GM21786 (cell line): Measurements from ENCODE around the gene TIMP1.

ENCODE experiments used
- ATAC-seq: cut with Tn5 transposase; IDR thresholded peaks from one replicate; pipeline ENCODE4 v1.9.1; 2021; ENCODE audit not compliant: unreplicated experiment

Gene TIMP1

GRCh38 chrX:47633689-47634590 lies 51.7 kb downstream of the TIMP1 start:
- ATAC-seq: no peak

GRCh38 chrX:47634871-47635575 lies 52.8 kb downstream of the TIMP1 start:
- ATAC-seq: no peak
